BJ (cell line): ENCODE data around the gene ZNF470. TPM values are rescaled to one million over a fixed set of nuclear protein-coding genes. Genes with fewer than 3 reads are reported as not detected.

Experiments
- CTCF ChIA-PET: fragments of 350-600 bp; formaldehyde crosslinking; extraction: SDS; loops from one replicate; lab custom pipeline; 2021; ENCODE audit warnings: antibody characterized with exemption, inconsistent platforms; lab: Yijun Ruan, JAX
- POLR2A ChIA-PET: fragments of 300-600 bp; sonication (Branson Sonifier 250); formaldehyde crosslinking; extraction: SDS; loops from one replicate; lab custom pipeline; 2021; ENCODE audit warnings: antibody characterized with exemption; lab: Charles Lee
- DNase-seq: peaks from one replicate; pipeline ENCODE4 v3.0.0-alpha.2; 2011; ENCODE audit warnings: low read depth
- H3K27me3 ChIP-seq: 2 replicates; pipeline ENCODE4 v1.6.0; 2011; ENCODE audit warnings: low read length; ENCODE audit not compliant: control insufficient read depth, insufficient read depth
- H3K36me3 ChIP-seq: 2 replicates; pipeline ENCODE4 v1.5.1; 2011; ENCODE audit warnings: low read length; ENCODE audit not compliant: control insufficient read depth, insufficient read depth
- H3K4me3 ChIP-seq: 2 replicates; pipeline ENCODE4 v1.5.1; 2011; ENCODE audit warnings: low read depth, mild to moderate bottlenecking, control low read depth, low read length
- CTCF ChIP-seq: IDR thresholded peaks from 2 replicates; pipeline ENCODE4 v1.5.1; 2011; ENCODE audit warnings: low read depth, mild to moderate bottlenecking, control low read depth, inconsistent platforms, low read length, moderate library complexity; ENCODE audit not compliant: insufficient read depth
- polyA plus RNA-seq: library from polyadenylated mRNA; depleted of rRNA; stranded (reverse); fragments of >200 nt; gene quantifications from 2 replicates; pipeline ENCODE4 v1.2.3, GENCODE V29; 2011

ZNF470 gene
- polyA plus RNA-seq, 1 experiment = 1.7 TPM

GRCh38 chr19:56619121-56619520 lies 51.9 kb downstream of the ZNF470 start:
- CTCF ChIA-PET = no interaction called here
- DNase-seq = no peak
- no peak for TF ChIP-seq CTCF
- POLR2A ChIA-PET = no interaction called here
- peaks cover 15% of the 10 kb centered on the region for H3K36me3 ChIP-seq
- no peak overlapping the region for H3K4me3 ChIP-seq
- H3K27me3 ChIP-seq = no peaks in the 10 kb centered on the region

DNA sequence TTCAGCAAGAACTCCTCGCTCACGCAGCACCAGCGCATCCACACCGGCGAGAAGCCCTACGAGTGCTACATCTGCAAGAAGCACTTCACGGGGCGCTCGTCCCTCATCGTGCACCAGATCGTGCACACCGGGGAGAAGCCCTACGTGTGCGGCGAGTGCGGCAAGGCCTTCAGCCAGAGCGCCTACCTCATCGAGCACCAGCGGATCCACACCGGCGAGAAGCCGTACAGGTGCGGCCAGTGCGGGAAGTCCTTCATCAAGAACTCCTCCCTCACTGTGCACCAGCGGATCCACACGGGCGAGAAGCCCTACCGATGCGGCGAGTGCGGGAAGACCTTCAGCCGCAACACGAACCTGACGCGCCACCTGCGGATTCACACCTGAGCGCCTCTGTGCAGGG lies 55.1 kb downstream of the ZNF470 start:
- no peak overlapping the region for H3K4me3 ChIP-seq
- no peak for TF ChIP-seq CTCF
- ChIA-PET CTCF (no interaction called here), POLR2A (no interaction called here)
- H3K27me3 ChIP-seq = no peaks in the 10 kb centered on the region
- peaks cover 19% of the 10 kb centered on the region for H3K36me3 ChIP-seq
- no peak for DNase-seq

DNA sequence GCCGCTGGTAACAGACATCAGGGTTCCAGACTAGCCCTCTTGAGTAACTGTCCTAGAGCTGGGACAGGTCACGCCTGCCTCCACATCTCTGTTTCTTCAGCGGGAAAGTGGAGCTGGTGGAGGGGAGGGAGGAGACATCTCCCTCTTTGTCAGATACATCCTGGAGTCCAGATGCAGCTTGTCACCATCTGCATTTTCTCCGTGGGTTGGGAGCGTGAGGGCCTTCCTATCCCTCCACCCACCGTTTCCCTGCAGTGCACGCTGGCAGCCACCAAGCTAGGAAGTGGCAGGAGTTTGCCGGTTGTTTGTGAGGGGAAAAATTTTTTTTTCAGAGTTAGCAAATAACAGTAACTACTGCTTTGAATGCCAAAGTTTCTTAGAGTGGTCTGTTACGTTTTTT lies 55.7 kb downstream of the ZNF470 start:
- H3K36me3 ChIP-seq = peaks cover 19% of the 10 kb centered on the region
- H3K4me3 ChIP-seq = no peak overlapping the region
- no peaks in the 10 kb centered on the region for H3K27me3 ChIP-seq
- POLR2A ChIA-PET = no interaction called here
- TF ChIP-seq CTCF = no peak
- CTCF ChIA-PET = no interaction called here
- no peak for DNase-seq

DNA sequence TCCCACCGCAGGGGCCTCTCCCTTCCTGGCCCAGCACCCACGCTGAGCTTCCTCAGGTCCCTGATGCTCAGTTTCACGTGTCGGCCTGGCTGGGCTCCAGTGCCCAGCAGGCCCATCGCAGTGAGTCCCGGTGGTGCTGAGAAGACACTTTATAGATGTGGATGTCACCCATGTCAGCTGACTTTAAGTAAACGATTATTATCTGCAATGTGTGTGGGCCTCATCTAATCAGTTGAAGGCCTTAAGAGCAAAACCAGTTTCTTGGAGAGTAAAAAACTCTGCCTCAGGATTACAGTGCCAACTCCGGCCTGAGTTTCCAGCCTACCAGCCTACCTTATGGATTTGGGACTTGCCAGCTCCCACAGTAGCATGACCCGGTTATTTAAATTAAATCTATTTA lies 58.4 kb downstream of the ZNF470 start:
- ChIA-PET POLR2A (no interaction called here), CTCF (interaction anchor here (1.1 kb wide), 1 partner anchor 21 kb away, joined by 3 read pairs; no protein-coding TSS in a partner anchor)
- H3K4me3 ChIP-seq = no peak overlapping the region
- no peaks in the 10 kb centered on the region for H3K27me3 ChIP-seq
- H3K36me3 ChIP-seq = peaks cover 19% of the 10 kb centered on the region
- DNase-seq = no peak
- TF ChIP-seq CTCF = no peak

DNA sequence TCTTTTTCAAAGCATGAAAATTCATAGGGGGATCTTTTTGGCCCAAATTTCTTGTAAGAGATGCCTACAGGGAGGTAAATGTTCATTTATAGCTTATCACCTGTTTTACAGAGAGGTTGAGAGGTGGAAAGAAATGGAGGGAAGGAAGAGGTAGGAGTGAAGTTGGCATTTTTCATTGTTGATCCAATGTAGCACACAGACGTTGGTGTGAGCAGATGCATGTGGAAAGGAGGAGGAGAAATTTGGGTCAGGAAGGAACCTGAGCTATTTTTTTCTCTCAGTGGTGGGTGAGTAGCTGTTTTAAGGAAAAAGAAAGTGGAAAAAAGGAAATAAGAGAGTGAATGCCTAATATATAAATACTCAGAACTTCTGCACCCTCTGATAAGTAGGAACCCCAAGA lies 65.8 kb downstream of the ZNF470 start:
- DNase-seq = no peak
- CTCF ChIA-PET = no interaction called here
- H3K4me3 ChIP-seq = no peak overlapping the region
- TF ChIP-seq CTCF = no peak
- no peaks in the 10 kb centered on the region for H3K27me3 ChIP-seq
- H3K36me3 ChIP-seq = no peaks in the 10 kb centered on the region
- POLR2A ChIA-PET = no interaction called here
